DOHH2 (cell line): ENCODE measurements around the gene SLC30A2.

Source experiments
- H3F3A ChIP-seq: fragments of 200-600 bp; sonication (generic), shearing (Covaris generic); 2 replicates; pipeline ENCODE4 v1.6.0; 2016; ENCODE audit warnings: antibody characterized with exemption, mild to moderate bottlenecking; ENCODE audit not compliant: control insufficient read depth, insufficient read depth
- H3K27ac ChIP-seq: fragments of 200-600 bp; sonication (generic); 2 replicates; pipeline ENCODE4 v1.5.1; 2014; ENCODE audit warnings: low read depth, mild to moderate bottlenecking, low read length, moderate library complexity
- H3K27me3 ChIP-seq: fragments of 200-600 bp; sonication (generic); 2 replicates; pipeline ENCODE4 v1.6.1; 2014; ENCODE audit warnings: mild to moderate bottlenecking, low read length, mixed read lengths; ENCODE audit not compliant: control insufficient read depth
- H3K36me3 ChIP-seq: fragments of 200-600 bp; sonication (generic); 2 replicates; pipeline ENCODE4 v1.6.1; 2014; ENCODE audit warnings: mild to moderate bottlenecking, low read length, moderate library complexity, mixed read lengths; ENCODE audit not compliant: control insufficient read depth
- H3K4me1 ChIP-seq: fragments of 200-600 bp; sonication (generic); 2 replicates; pipeline ENCODE4 v1.6.1; 2014; ENCODE audit warnings: mild to moderate bottlenecking, low read length, mixed read lengths; ENCODE audit not compliant: control insufficient read depth
- H3K4me2 ChIP-seq: fragments of 200-600 bp; sonication (generic); 2 replicates; pipeline ENCODE4 v1.6.0; 2014; ENCODE audit warnings: mild to moderate bottlenecking, low read length, moderate library complexity
- H3K4me3 ChIP-seq: fragments of 200-600 bp; sonication (generic); 2 replicates; pipeline ENCODE4 v1.5.1; 2014; ENCODE audit warnings: mild to moderate bottlenecking, low read length, mixed read lengths
- H3K79me2 ChIP-seq: fragments of 200-600 bp; sonication (generic); 2 replicates; pipeline ENCODE4 v1.6.1; 2014; ENCODE audit warnings: mild to moderate bottlenecking, low read length, mixed read lengths; ENCODE audit not compliant: control insufficient read depth
- H3K9me2 ChIP-seq: fragments of 200-600 bp; sonication (generic); replicated peaks from 2 replicates; pipeline ENCODE4 v1.6.1; 2014; ENCODE audit warnings: mild to moderate bottlenecking, low read length, mixed read lengths; ENCODE audit not compliant: control insufficient read depth
- H3K9me3 ChIP-seq: fragments of 200-600 bp; sonication (generic); 2 replicates; pipeline ENCODE4 v1.6.1; 2014; ENCODE audit warnings: antibody characterized with exemption, low read length, mixed read lengths; ENCODE audit not compliant: control insufficient read depth, insufficient read depth
- H4K20me1 ChIP-seq: fragments of 200-600 bp; sonication (generic); 2 replicates; pipeline ENCODE4 v1.6.0; 2014; ENCODE audit warnings: low read depth, mild to moderate bottlenecking, antibody characterized with exemption, low read length, moderate library complexity; ENCODE audit not compliant: control insufficient read depth, insufficient read depth
- EZH2phosphoT487 ChIP-seq: fragments of 200-600 bp; sonication (generic); IDR thresholded peaks from 2 replicates; pipeline ENCODE4 v1.6.1; 2017; ENCODE audit warnings: borderline replicate concordance, mild to moderate bottlenecking, antibody characterized with exemption, low read length, moderate library complexity, mixed read lengths
- TF ChIP-seq, protein P1 (sequence below): fragments of 200-600 bp; sonication (generic); IDR thresholded peaks from one replicate; pipeline ENCODE4 v1.5.1; 2014; ENCODE audit warnings: antibody characterized with exemption, mild to moderate bottlenecking, low read depth, low read length; ENCODE audit not compliant: poor library complexity, severe bottlenecking

Gene SLC30A2

DNA sequence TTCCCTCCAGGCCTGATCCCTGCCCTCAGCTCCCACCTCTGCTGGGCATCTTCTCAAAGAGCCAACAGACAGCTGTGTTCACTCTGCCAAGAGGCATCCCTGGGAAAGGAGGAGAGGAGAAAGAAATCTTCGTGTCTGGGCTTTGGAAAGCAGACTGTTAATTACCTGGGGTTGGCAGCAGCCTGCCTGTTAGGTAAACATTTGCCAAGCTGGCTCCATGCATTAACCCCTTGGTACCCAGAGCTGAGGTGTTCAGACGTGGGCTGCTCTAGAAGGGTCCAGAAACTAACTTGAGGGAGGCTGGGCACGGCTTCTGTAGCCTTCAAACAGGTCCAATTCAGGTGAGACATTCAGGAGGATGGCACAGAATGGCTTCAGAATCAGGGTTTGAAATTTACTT is 33.1 kb downstream of the SLC30A2 start:
- Histone ChIP-seq H4K20me1 (no peaks in the 10 kb centered on the region), H3K27me3 (no peaks in the 10 kb centered on the region), H3K4me3 (no peak overlapping the region), H3K79me2 (no peaks in the 10 kb centered on the region), H3K27ac (no peak overlapping the region), H3K36me3 (no peaks in the 10 kb centered on the region), H3K9me3 (no peaks in the 10 kb centered on the region), H3K4me2 (no peak overlapping the region), H3K9me2 (no peaks in the 10 kb centered on the region), H3F3A (no peaks in the 10 kb centered on the region), H3K4me1 (peaks cover 4% of the 10 kb centered on the region)
- TF ChIP-seq EZH2phosphoT487, result no peak
- TF ChIP-seq, protein P1, sequence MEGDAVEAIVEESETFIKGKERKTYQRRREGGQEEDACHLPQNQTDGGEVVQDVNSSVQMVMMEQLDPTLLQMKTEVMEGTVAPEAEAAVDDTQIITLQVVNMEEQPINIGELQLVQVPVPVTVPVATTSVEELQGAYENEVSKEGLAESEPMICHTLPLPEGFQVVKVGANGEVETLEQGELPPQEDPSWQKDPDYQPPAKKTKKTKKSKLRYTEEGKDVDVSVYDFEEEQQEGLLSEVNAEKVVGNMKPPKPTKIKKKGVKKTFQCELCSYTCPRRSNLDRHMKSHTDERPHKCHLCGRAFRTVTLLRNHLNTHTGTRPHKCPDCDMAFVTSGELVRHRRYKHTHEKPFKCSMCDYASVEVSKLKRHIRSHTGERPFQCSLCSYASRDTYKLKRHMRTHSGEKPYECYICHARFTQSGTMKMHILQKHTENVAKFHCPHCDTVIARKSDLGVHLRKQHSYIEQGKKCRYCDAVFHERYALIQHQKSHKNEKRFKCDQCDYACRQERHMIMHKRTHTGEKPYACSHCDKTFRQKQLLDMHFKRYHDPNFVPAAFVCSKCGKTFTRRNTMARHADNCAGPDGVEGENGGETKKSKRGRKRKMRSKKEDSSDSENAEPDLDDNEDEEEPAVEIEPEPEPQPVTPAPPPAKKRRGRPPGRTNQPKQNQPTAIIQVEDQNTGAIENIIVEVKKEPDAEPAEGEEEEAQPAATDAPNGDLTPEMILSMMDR, result no peak

DNA sequence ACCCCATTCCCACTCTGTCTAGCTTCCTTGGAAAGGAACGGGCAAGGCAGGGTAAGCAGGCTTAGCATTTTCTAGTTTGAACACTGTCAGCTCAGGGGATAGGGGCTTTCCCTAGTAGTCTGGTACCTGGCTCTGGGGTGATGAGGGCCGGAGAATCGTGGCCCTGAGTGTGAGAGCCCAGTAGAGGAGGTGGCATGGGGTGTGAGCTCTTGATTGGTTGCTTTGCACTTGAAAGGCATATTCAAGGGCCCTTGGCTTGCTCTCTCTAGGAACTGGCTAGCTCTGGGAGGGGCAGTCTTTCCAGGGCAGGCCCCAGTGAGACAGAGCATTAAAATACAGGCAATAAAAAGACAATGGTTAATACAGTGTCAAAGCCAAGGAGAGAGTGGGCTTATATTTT is 35.1 kb downstream of the SLC30A2 start:
- Histone ChIP-seq H3F3A (no peaks in the 10 kb centered on the region), H3K4me2 (no peak overlapping the region), H3K4me3 (no peak overlapping the region), H3K79me2 (no peaks in the 10 kb centered on the region), H4K20me1 (no peaks in the 10 kb centered on the region), H3K27me3 (no peaks in the 10 kb centered on the region), H3K27ac (no peak overlapping the region), H3K9me2 (no peaks in the 10 kb centered on the region), H3K4me1 (peaks cover 9% of the 10 kb centered on the region), H3K9me3 (no peaks in the 10 kb centered on the region), H3K36me3 (no peaks in the 10 kb centered on the region)
- TF ChIP-seq, protein P1, result no peak
- no peak for TF ChIP-seq EZH2phosphoT487

DNA sequence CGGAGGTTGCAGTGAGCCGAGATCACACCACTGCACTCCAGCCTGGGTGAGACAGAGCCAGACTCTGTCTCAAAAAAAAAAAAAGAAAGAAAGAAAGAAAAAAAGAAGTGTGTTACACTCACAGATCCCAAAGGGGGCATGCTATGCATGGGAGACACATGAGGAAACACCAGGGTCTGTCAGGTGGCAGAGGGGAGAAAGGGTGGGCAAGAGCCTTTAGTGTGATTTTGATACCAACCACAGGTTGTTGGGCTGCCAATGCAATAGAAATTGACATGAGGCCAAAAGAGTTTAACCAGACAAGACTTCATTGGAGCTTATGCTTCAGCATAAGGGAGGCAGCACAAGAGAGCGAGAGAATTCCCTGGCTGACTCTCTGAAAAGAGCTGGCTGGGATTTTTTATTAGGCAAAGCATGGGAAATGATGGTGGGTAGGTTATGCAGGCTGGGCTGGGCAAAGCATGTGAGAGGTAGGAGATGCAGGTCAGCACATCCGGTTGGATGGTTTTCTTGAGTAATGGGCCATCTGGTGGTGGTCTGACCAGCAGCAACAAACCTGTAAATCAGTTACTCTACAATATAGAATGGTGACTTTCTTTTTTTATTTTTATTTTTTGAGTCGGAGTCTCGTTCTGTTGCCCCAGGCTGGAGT is 36.0 kb downstream of the SLC30A2 start:
- H3K9me2 ChIP-seq, result no peaks in the 10 kb centered on the region
- H3K27ac ChIP-seq, result no peak overlapping the region
- H3K27me3 ChIP-seq, result peaks cover under 1% of the 10 kb centered on the region; the same call in 1 of the 2 replicates
- no peaks in the 10 kb centered on the region for H3F3A ChIP-seq
- no peaks in the 10 kb centered on the region for H3K36me3 ChIP-seq
- H3K4me1 ChIP-seq, result peaks cover 9% of the 10 kb centered on the region
- H3K4me3 ChIP-seq, result no peak overlapping the region
- TF ChIP-seq EZH2phosphoT487, result no peak
- TF ChIP-seq, protein P1, result peak; percentile 33
- H3K4me2 ChIP-seq, result no peak overlapping the region
- H4K20me1 ChIP-seq, result no peaks in the 10 kb centered on the region
- H3K9me3 ChIP-seq, result no peaks in the 10 kb centered on the region
- H3K79me2 ChIP-seq, result no peaks in the 10 kb centered on the region
